OCI-LY1 (cell line): Measurements from ENCODE around the gene SLC22A7.
A peak's percentile ranks its signal among the peaks of the same experiment; 100 is the strongest.

Experiments used
- H2AFZ ChIP-seq: fragments of 200-600 bp; sonication (generic), shearing (Covaris generic); 2 replicates; pipeline ENCODE4 v1.6.0; 2014; ENCODE audit warnings: antibody characterized with exemption, mild to moderate bottlenecking, low read length
- H3F3A ChIP-seq: fragments of 200-600 bp; sonication (generic), shearing (Covaris generic); 2 replicates; pipeline ENCODE4 v1.6.0; 2014; ENCODE audit warnings: mild to moderate bottlenecking, antibody characterized with exemption, low read length, moderate library complexity; ENCODE audit not compliant: insufficient read depth
- H3K27ac ChIP-seq: fragments of 200-600 bp; sonication (generic); 2 replicates; pipeline ENCODE4 v1.5.1; 2014; ENCODE audit warnings: low read length, mixed run types, mild to moderate bottlenecking, low read depth; ENCODE audit not compliant: poor library complexity, severe bottlenecking
- H3K27me3 ChIP-seq: fragments of 200-600 bp; sonication (generic); 2 replicates; pipeline ENCODE4 v1.6.0; 2014; ENCODE audit warnings: antibody characterized with exemption, mild to moderate bottlenecking, low read length, moderate library complexity; ENCODE audit not compliant: insufficient read depth
- H3K36me3 ChIP-seq: fragments of 200-600 bp; sonication (generic); 2 replicates; pipeline ENCODE4 v1.6.1; 2014; ENCODE audit warnings: mild to moderate bottlenecking, antibody characterized with exemption, low read length, moderate library complexity, mixed read lengths; ENCODE audit not compliant: insufficient read depth
- H3K4me1 ChIP-seq: fragments of 200-600 bp; sonication (generic); 2 replicates; pipeline ENCODE4 v1.5.1; 2014; ENCODE audit warnings: mild to moderate bottlenecking, low read length, moderate library complexity; ENCODE audit not compliant: insufficient read depth, severe bottlenecking
- H3K4me2 ChIP-seq: fragments of 200-600 bp; sonication (generic), shearing (Covaris generic); 2 replicates; pipeline ENCODE4 v1.6.1; 2014; ENCODE audit warnings: low read length
- H3K4me3 ChIP-seq: fragments of 200-600 bp; sonication (generic); 2 replicates; pipeline ENCODE4 v1.5.1; 2014; ENCODE audit warnings: low read length, low read depth, mild to moderate bottlenecking, mixed read lengths; ENCODE audit not compliant: poor library complexity, severe bottlenecking
- H3K79me2 ChIP-seq: fragments of 200-600 bp; shearing (Covaris generic); 2 replicates; pipeline ENCODE4 v1.6.1; 2016; ENCODE audit warnings: mixed run types, low read length, mixed read lengths; ENCODE audit not compliant: insufficient read depth
- H3K9ac ChIP-seq: fragments of 200-600 bp; sonication (generic), shearing (Covaris generic); 2 replicates; pipeline ENCODE4 v1.6.1; 2014; ENCODE audit warnings: mild to moderate bottlenecking, low read length, mixed read lengths
- H3K9me2 ChIP-seq: fragments of 200-600 bp; sonication (generic), shearing (Covaris generic); 2 replicates; pipeline ENCODE4 v1.6.1; 2014; ENCODE audit warnings: low read depth, mild to moderate bottlenecking, low read length, mixed read lengths
- H3K9me3 ChIP-seq: fragments of 200-600 bp; shearing (Covaris generic); 2 replicates; pipeline ENCODE4 v1.6.1; 2014; ENCODE audit warnings: low read length, mixed read lengths
- H4K20me1 ChIP-seq: fragments of 200-600 bp; sonication (generic), shearing (Covaris generic); 2 replicates; pipeline ENCODE4 v1.6.0; 2016; ENCODE audit warnings: mild to moderate bottlenecking, low read length; ENCODE audit not compliant: insufficient read depth
- EZH2 ChIP-seq: fragments of 200-600 bp; sonication (generic), shearing (Covaris generic); IDR thresholded peaks from 2 replicates; pipeline ENCODE4 v1.8.0; 2017; ENCODE audit warnings: borderline replicate concordance, mixed run types, mild to moderate bottlenecking, antibody characterized with exemption, low read length, moderate library complexity, mixed read lengths
- TF ChIP-seq, protein P1 (sequence below): fragments of 200-600 bp; sonication (generic), shearing (Covaris generic); IDR thresholded peaks from 2 replicates; pipeline ENCODE4 v1.5.1; 2017; ENCODE audit warnings: mild to moderate bottlenecking, antibody characterized with exemption, low read length, moderate library complexity, mixed read lengths

SLC22A7 gene

DNA sequence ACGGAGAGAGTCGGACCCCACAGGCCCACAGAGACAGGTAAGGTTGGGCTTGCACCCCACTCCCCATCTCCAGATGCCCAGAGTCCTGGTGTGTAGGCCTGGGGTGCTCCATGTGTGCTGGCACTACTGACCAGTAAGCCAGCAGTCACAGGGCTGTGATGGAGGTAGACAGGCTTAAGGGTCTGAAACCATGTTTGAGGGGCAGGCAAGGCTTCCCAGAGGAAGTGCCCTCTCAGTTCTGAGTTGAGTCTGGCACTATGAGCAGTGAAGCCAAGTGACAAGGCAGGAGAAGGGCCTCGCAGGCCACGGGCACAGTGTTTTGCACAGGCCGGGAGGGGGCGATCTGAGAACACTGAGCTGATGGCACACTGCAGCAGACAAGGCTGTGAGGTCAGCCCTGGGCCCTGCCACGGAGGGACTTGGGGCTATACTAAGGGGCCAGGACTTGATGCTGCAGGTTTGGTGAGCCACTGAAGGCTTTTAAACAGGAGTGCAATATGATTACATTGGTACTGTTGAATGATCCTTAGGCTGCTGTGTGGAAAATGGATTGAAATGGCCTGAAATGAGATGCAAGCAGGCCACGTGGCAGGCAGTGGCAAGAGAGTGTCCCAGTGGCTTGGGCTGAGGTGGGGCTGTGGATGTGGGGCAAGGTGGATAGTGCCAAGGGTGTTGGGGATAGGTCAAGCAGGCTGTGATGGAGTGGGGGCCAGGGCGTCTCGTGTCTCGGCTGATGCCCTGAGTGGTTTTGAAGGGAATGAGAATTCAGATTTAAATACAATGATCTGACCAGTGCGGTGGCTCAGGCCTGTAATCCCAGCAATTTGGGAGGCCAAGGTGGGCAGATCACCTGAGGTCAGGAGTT lies 34.5 kb upstream of the SLC22A7 start:
- Histone ChIP-seq H3K9me3 (no peaks in the 10 kb centered on the region), H4K20me1 (no peaks in the 10 kb centered on the region), H3K9me2 (no peaks in the 10 kb centered on the region), H3K36me3 (no peaks in the 10 kb centered on the region), H2AFZ (no peak overlapping the region), H3K4me3 (no peak overlapping the region), H3K4me2 (no peak overlapping the region), H3K4me1 (no peaks in the 10 kb centered on the region), H3K79me2 (no peaks in the 10 kb centered on the region), H3K9ac (no peak overlapping the region), H3K27ac (no peak overlapping the region), H3F3A (no peaks in the 10 kb centered on the region), H3K27me3 (no peaks in the 10 kb centered on the region; the same call in 1 of the 2 replicates)
- TF ChIP-seq, protein P1, sequence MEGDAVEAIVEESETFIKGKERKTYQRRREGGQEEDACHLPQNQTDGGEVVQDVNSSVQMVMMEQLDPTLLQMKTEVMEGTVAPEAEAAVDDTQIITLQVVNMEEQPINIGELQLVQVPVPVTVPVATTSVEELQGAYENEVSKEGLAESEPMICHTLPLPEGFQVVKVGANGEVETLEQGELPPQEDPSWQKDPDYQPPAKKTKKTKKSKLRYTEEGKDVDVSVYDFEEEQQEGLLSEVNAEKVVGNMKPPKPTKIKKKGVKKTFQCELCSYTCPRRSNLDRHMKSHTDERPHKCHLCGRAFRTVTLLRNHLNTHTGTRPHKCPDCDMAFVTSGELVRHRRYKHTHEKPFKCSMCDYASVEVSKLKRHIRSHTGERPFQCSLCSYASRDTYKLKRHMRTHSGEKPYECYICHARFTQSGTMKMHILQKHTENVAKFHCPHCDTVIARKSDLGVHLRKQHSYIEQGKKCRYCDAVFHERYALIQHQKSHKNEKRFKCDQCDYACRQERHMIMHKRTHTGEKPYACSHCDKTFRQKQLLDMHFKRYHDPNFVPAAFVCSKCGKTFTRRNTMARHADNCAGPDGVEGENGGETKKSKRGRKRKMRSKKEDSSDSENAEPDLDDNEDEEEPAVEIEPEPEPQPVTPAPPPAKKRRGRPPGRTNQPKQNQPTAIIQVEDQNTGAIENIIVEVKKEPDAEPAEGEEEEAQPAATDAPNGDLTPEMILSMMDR, result peak; percentile 97
- TF ChIP-seq EZH2, result no peak

DNA sequence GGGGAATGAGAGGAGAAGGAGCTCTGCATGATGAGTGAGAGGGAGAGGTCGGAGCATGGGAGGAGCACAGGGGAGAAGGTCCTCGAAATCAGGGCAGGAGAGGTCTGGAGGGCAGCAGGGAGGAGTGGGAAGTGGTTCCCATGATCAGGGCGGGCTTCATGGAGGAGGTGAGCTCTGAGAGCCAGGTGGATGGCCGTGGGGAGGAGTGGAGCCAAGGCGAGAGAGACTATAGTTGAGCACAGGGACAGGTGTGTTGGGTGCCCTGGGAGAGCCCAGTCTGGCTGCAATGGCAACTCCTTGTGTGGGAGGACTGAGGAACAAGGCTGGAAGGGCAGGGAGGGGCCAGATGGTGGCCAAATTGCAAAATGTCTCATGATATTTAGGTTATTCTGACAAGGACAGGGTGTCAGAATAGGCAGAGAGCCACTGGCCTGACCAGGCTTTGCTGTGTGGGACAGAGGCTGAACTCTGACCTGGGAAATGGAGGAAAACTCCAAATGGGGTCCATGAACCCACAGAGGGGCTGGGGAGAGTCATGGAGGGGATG lies 33.4 kb upstream of the SLC22A7 start:
- Histone ChIP-seq H3K36me3 (no peaks in the 10 kb centered on the region), H3K4me3 (no peak overlapping the region), H3K27ac (no peak overlapping the region)

DNA sequence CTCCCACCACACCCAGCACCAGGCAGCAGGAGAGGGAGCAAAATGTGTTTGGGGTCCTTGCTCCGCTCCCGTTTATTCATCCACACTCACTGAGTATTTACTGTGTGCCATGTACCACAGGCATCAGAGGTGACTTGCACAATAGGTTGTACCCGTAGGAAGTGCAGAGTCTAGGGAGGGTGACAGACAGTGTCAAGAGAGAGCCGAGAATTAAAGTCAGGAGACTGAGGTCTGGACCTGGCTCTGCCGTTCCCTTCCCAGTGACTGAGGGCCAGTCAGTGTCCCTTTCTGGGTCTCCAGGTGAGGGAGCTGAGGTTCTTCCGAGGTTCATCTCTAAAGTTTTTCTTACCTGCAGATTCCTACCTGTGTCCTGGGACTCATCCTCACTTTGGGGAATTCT lies 32.5 kb upstream of the SLC22A7 start:
- Histone ChIP-seq H3K27ac (no peak overlapping the region), H2AFZ (no peak overlapping the region), H3K4me2 (no peak overlapping the region), H3K9me2 (no peaks in the 10 kb centered on the region), H4K20me1 (no peaks in the 10 kb centered on the region), H3F3A (no peaks in the 10 kb centered on the region), H3K79me2 (no peaks in the 10 kb centered on the region), H3K4me3 (no peak overlapping the region), H3K9ac (no peak overlapping the region), H3K4me1 (peaks cover 16% of the 10 kb centered on the region), H3K27me3 (0 out of 2 replicates have a peak, but pooled peaks cover 6% of the 10 kb centered on the region), H3K9me3 (no peaks in the 10 kb centered on the region), H3K36me3 (no peaks in the 10 kb centered on the region)
- no peak for TF ChIP-seq EZH2
- TF ChIP-seq, protein P1, result no peak

More for the DNA sequence above, 33.4 kb upstream of the SLC22A7 start:
- Histone ChIP-seq H3K9ac (no peak overlapping the region), H3K4me2 (no peak overlapping the region), H2AFZ (no peak overlapping the region), H3K9me3 (no peaks in the 10 kb centered on the region), H3K79me2 (no peaks in the 10 kb centered on the region), H3F3A (no peaks in the 10 kb centered on the region), H3K4me1 (peaks cover 7% of the 10 kb centered on the region), H4K20me1 (no peaks in the 10 kb centered on the region), H3K9me2 (no peaks in the 10 kb centered on the region), H3K27me3 (0 out of 2 replicates have a peak, but pooled peaks cover 6% of the 10 kb centered on the region)
- TF ChIP-seq, protein P1, result no peak
- no peak for TF ChIP-seq EZH2
